K562 (cell line): Measurements from ENCODE around the gene FASTK. TPM values are rescaled to one million over a fixed set of nuclear protein-coding genes. Genes with fewer than 3 reads are reported as not detected.

ENCODE experiments used
- BRF2 ChIP-seq: IDR thresholded peaks from 3 replicates; pipeline ENCODE4 v1.6.1; 2011; ENCODE audit warnings: borderline replicate concordance, mild to moderate bottlenecking; ENCODE audit not compliant: insufficient read length, insufficient read depth
- CBFA2T3 ChIP-seq: fragments of 450-650 bp; IDR thresholded peaks from 2 replicates; pipeline ENCODE4 v1.6.1; 2017
- ELK3 ChIP-seq: fragments of 450-650 bp; formaldehyde crosslinking; IDR thresholded peaks from 2 replicates; pipeline ENCODE4 v1.4.0; 2020; ENCODE audit warnings: mild to moderate bottlenecking
- HDAC3 ChIP-seq: fragments of 450-650 bp; IDR thresholded peaks from 2 replicates; pipeline ENCODE4 v1.6.1; 2018; ENCODE audit warnings: borderline replicate concordance, mild to moderate bottlenecking, moderate library complexity; ENCODE audit not compliant: partially characterized antibody
- HDGF ChIP-seq: fragments of 450-650 bp; IDR thresholded peaks from 2 replicates; pipeline ENCODE4 v1.6.1; 2016
- HNRNPH1 ChIP-seq: fragments of 200-400 bp; formaldehyde crosslinking; optimal IDR thresholded peaks from 2 replicates; pipeline ENCODE3; 2017; ENCODE audit warnings: low read depth, mild to moderate bottlenecking, low read length, moderate library complexity
- NUFIP1 ChIP-seq: fragments of 450-650 bp; IDR thresholded peaks from 2 replicates; pipeline ENCODE4 v1.6.1; 2018; ENCODE audit not compliant: partially characterized antibody
- PCBP2 ChIP-seq: fragments of 200-400 bp; formaldehyde crosslinking; IDR thresholded peaks from 2 replicates; pipeline ENCODE4 v1.6.1; 2018; ENCODE audit warnings: low read length, low read depth, mild to moderate bottlenecking, moderate library complexity; ENCODE audit not compliant: poor library complexity, severe bottlenecking
- TCF7L2 ChIP-seq: fragments of 150-350 bp; IDR thresholded peaks from 2 replicates; pipeline ENCODE4 v1.6.1; 2016; ENCODE audit warnings: low read depth, mild to moderate bottlenecking, low read length, moderate library complexity
- U2AF1 ChIP-seq: fragments of 200-400 bp; formaldehyde crosslinking; optimal IDR thresholded peaks from 2 replicates; pipeline ENCODE3; 2017; ENCODE audit warnings: mild to moderate bottlenecking, low read depth, low read length, moderate library complexity
- ZNF253 ChIP-seq: fragments of 250-450 bp; sonication (Bioruptor Pico); conservative IDR thresholded peaks from 2 replicates; pipeline ENCODE4 v1.6.1; 2021; ENCODE audit warnings: mild to moderate bottlenecking
- ZNF584 ChIP-seq: fragments of 200-800 bp; sonication (Bioruptor generic); IDR thresholded peaks from 2 replicates; pipeline ENCODE4 v1.6.1; 2016; ENCODE audit warnings: low read depth, mild to moderate bottlenecking, missing genetic modification characterization, missing compliant biosample characterization
- ZNF695 ChIP-seq: fragments of 450-650 bp; formaldehyde crosslinking; IDR thresholded peaks from 2 replicates; pipeline ENCODE4 v1.4.0; 2020; ENCODE audit warnings: mild to moderate bottlenecking, moderate library complexity
- ZNF707 ChIP-seq: fragments of 250-450 bp; sonication (Bioruptor Pico); conservative IDR thresholded peaks from 2 replicates; pipeline ENCODE4 v1.8.0; 2022; ENCODE audit warnings: inconsistent platforms, mild to moderate bottlenecking, moderate library complexity
- ZSCAN32 ChIP-seq: fragments of 450-650 bp; formaldehyde crosslinking; IDR thresholded peaks from 2 replicates; pipeline ENCODE4 v1.4.0; 2020; ENCODE audit warnings: mild to moderate bottlenecking, moderate library complexity
- polyA plus RNA-seq, 8 experiments: library from polyadenylated mRNA; depleted of rRNA in 4 of 8; stranded (reverse) in 5 of 8; unstranded in 3 of 8; fragments of >200 nt; fragmentation: Nextera tagmentation in 2 of 8; fragmentation: Illumina TruSeq in 1 of 8; extraction: Ambion mirVana in 2 of 8; extraction: Trizol in 1 of 8; gene quantifications; 2 replicates each; pipeline versions ENCODE4 v1.2.1 to v1.2.3, GENCODE V29; 2011 to 2014; ENCODE audit warnings: inconsistent platforms in 1 of 8, missing spikeins in 1 of 8
- total RNA-seq, 7 experiments: library from RNA; depleted of rRNA in 6 of 7; stranded (reverse); fragments of >200 nt in 6 of 7; fragmentation: Illumina TruSeq in 2 of 7; extraction: Trizol in 2 of 7; gene quantifications; 2 replicates each; pipeline versions ENCODE4 v1.2.1 to v1.2.3, GENCODE V29; 2011 to 2021; ENCODE audit warnings: low replicate concordance in 1 of 7
- TF ChIP-seq, protein P1 (sequence below): fragments of 250-450 bp; sonication (Bioruptor Pico); IDR thresholded peaks from 2 replicates; pipeline ENCODE4 v1.4.0; 2020; ENCODE audit warnings: mild to moderate bottlenecking
- TF ChIP-seq, protein P2 (sequence below): sonication (generic); formaldehyde crosslinking; IDR thresholded peaks from 2 replicates; pipeline ENCODE4 v1.8.0; 2022; ENCODE audit warnings: mild to moderate bottlenecking, missing genetic modification reagents
- TF ChIP-seq, protein P3 (sequence below): sonication (generic); formaldehyde crosslinking; IDR thresholded peaks from 2 replicates; pipeline ENCODE4 v1.8.0; 2023; ENCODE audit warnings: mild to moderate bottlenecking, missing genetic modification reagents
- TF ChIP-seq, protein P4 (sequence below): fragments of 250-450 bp; sonication (Bioruptor Pico); IDR thresholded peaks from 2 replicates; pipeline ENCODE4 v1.8.0; 2021; ENCODE audit warnings: moderate library complexity, mild to moderate bottlenecking, inconsistent platforms

Gene FASTK
- total and polyA plus RNA-seq, 9 of the 15 experiments (the other 6 are each of a cell fraction or from before 2014, with no cell fraction given) = 0.51 to 150 (median 48.2) TPM

GRCh38 chr7:151057989-151058780 is 22.4 kb downstream of the FASTK start (continued):
- TF ChIP-seq, protein P1, sequence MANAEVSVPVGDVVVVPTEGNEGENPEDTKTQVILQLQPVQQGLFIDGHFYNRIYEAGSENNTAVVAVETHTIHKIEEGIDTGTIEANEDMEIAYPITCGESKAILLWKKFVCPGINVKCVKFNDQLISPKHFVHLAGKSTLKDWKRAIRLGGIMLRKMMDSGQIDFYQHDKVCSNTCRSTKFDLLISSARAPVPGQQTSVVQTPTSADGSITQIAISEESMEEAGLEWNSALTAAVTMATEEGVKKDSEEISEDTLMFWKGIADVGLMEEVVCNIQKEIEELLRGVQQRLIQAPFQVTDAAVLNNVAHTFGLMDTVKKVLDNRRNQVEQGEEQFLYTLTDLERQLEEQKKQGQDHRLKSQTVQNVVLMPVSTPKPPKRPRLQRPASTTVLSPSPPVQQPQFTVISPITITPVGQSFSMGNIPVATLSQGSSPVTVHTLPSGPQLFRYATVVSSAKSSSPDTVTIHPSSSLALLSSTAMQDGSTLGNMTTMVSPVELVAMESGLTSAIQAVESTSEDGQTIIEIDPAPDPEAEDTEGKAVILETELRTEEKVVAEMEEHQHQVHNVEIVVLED (CRISPR knock-in tag) = peak; percentile 95
- TF ChIP-seq, protein P2, sequence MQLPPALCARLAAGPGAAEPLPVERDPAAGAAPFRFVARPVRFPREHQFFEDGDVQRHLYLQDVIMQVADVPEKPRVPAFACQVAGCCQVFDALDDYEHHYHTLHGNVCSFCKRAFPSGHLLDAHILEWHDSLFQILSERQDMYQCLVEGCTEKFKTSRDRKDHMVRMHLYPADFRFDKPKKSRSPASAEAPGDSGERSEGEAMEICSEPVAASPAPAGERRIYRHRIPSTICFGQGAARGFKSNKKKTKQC (CRISPR knock-in tag) = peak; percentile 47; the same call in 1 of the 2 replicates
- no peak for TF ChIP-seq HNRNPH1
- TF ChIP-seq PCBP2 = no peak
- TF ChIP-seq ZNF707 = no peak
- TF ChIP-seq ELK3 (CRISPR knock-in tag) = no peak
- TF ChIP-seq TCF7L2 = peak; percentile 80
- TF ChIP-seq, protein P3, sequence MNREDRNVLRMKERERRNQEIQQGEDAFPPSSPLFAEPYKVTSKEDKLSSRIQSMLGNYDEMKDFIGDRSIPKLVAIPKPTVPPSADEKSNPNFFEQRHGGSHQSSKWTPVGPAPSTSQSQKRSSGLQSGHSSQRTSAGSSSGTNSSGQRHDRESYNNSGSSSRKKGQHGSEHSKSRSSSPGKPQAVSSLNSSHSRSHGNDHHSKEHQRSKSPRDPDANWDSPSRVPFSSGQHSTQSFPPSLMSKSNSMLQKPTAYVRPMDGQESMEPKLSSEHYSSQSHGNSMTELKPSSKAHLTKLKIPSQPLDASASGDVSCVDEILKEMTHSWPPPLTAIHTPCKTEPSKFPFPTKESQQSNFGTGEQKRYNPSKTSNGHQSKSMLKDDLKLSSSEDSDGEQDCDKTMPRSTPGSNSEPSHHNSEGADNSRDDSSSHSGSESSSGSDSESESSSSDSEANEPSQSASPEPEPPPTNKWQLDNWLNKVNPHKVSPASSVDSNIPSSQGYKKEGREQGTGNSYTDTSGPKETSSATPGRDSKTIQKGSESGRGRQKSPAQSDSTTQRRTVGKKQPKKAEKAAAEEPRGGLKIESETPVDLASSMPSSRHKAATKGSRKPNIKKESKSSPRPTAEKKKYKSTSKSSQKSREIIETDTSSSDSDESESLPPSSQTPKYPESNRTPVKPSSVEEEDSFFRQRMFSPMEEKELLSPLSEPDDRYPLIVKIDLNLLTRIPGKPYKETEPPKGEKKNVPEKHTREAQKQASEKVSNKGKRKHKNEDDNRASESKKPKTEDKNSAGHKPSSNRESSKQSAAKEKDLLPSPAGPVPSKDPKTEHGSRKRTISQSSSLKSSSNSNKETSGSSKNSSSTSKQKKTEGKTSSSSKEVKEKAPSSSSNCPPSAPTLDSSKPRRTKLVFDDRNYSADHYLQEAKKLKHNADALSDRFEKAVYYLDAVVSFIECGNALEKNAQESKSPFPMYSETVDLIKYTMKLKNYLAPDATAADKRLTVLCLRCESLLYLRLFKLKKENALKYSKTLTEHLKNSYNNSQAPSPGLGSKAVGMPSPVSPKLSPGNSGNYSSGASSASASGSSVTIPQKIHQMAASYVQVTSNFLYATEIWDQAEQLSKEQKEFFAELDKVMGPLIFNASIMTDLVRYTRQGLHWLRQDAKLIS (CRISPR knock-in tag) = no peak
- no peak for TF ChIP-seq HDAC3
- no peak for TF ChIP-seq ZSCAN32 (CRISPR knock-in tag)
- no peak for TF ChIP-seq ZNF253 (CRISPR knock-in tag)
- peak; percentile 59; the same call in 1 of the 2 replicates for TF ChIP-seq HDGF
- TF ChIP-seq BRF2 = no peak
- TF ChIP-seq ZNF584 = 0 out of 2 replicates have a peak, but pooled peaks have one; percentile 70
- TF ChIP-seq, protein P4, sequence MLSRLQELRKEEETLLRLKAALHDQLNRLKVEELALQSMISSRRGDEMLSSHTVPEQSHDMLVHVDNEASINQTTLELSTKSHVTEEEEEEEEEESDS (CRISPR knock-in tag) = no peak
- TF ChIP-seq CBFA2T3 = peak; percentile 38; the same call in 1 of the 2 replicates
- TF ChIP-seq U2AF1 = no peak
- no peak for TF ChIP-seq NUFIP1
- TF ChIP-seq ZNF695 (CRISPR knock-in tag) = no peak
